ENCODE results near the gene DHRS13. TPM values are rescaled to one million over a fixed set of nuclear protein-coding genes. Genes with fewer than 3 reads are reported as not detected.

The DHRS13 gene
- total and polyA plus RNA-seq, 7 donors, result 2.1 to 15.0 (median 3.9) TPM

DNA sequence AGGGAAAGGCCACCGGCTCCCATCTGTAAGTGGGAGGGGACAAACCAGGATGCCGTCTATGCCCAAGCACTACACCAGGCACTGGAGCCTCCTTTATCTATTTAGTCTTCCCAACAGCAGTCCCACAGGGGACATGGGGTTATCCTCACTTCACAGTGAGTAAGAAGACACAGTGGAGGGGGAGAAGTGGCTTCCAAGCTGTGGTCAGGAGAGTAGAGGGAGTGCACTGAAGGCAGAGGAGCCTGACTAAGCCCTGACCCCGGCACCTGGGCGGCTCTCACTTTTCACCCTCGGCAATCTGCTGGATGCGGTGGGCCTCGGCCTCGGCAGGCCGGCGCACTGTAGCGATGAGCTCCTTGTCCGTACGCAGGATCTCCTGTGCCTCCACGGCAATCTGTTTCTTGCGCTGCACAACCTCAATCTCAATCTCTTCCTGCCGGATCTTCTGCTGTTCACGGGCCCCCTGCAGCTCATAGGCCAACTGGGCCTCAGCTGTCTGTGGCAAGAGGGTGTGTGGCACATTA is 21.3 kb downstream of the DHRS13 start:
- Histone ChIP-seq H3K9me3 (no peaks in the 10 kb centered on the region), H3K4me3 (no peak overlapping the region), H3K27me3 (no peaks in the 10 kb centered on the region), H3K4me1 (no peaks in the 10 kb centered on the region), H3K36me3 (peaks cover 36 to 87% (median 60%) of the 10 kb centered on the region in 4 donors), H3K27ac (no peak overlapping the region)
- 93 to 96% methylated on average over 17 of the region's 17 CpGs for whole genome bisulfite sequencing, 2 donors
- intact Hi-C loops (cut with DNase I), result no loop called here
- no peak for DNase-seq
- TF ChIP-seq POLR2A (IDR thresholded peaks at IDR 0.05), result no peak
- no peak for TF ChIP-seq POLR2AphosphoS5 (IDR thresholded peaks at IDR 0.05)
- TF ChIP-seq, protein P1, sequence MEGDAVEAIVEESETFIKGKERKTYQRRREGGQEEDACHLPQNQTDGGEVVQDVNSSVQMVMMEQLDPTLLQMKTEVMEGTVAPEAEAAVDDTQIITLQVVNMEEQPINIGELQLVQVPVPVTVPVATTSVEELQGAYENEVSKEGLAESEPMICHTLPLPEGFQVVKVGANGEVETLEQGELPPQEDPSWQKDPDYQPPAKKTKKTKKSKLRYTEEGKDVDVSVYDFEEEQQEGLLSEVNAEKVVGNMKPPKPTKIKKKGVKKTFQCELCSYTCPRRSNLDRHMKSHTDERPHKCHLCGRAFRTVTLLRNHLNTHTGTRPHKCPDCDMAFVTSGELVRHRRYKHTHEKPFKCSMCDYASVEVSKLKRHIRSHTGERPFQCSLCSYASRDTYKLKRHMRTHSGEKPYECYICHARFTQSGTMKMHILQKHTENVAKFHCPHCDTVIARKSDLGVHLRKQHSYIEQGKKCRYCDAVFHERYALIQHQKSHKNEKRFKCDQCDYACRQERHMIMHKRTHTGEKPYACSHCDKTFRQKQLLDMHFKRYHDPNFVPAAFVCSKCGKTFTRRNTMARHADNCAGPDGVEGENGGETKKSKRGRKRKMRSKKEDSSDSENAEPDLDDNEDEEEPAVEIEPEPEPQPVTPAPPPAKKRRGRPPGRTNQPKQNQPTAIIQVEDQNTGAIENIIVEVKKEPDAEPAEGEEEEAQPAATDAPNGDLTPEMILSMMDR (IDR thresholded peaks at IDR 0.05), result no peak
- TF ChIP-seq EP300 (IDR thresholded peaks at IDR 0.05), result no peak

- intact Hi-C loops (cut with DNase I), result no loop called here
- Histone ChIP-seq H3K27me3 (no peaks in the 10 kb centered on the region), H3K9me3 (no peaks in the 10 kb centered on the region), H3K4me3 (no peak overlapping the region), H3K36me3 (peaks cover 35 to 77% (median 59%) of the 10 kb centered on the region in 4 donors), H3K27ac (no peak overlapping the region), H3K4me1 (no peaks in the 10 kb centered on the region)
- no peak for DNase-seq
- WGBS, 2 donors, result 91 to 96% methylated on average over 10 of the region's 10 CpGs
- TF ChIP-seq POLR2AphosphoS5 (IDR thresholded peaks at IDR 0.05) (no peak), EP300 (IDR thresholded peaks at IDR 0.05) (no peak), POLR2A (IDR thresholded peaks at IDR 0.05) (no peak)
- TF ChIP-seq, protein P1 (IDR thresholded peaks at IDR 0.05), result no peak
These were observed 22.3 kb downstream of the DHRS13 start for GRCh38 chr17:28880572-28880945.

- Histone ChIP-seq H3K27ac (no peak overlapping the region), H3K4me1 (no peaks in the 10 kb centered on the region), H3K4me3 (no peak overlapping the region), H3K36me3 (peaks cover 31 to 71% (median 54%) of the 10 kb centered on the region in 4 donors), H3K27me3 (no peaks in the 10 kb centered on the region), H3K9me3 (no peaks in the 10 kb centered on the region)
- intact Hi-C loops (cut with DNase I), result no loop called here
- 75 to 81% methylated on average over 9 of the region's 9 CpGs for WGBS, 2 donors
- TF ChIP-seq, protein P1 (IDR thresholded peaks at IDR 0.05), result no peak
- TF ChIP-seq POLR2A (IDR thresholded peaks at IDR 0.05) (no peak), EP300 (IDR thresholded peaks at IDR 0.05) (no peak), POLR2AphosphoS5 (IDR thresholded peaks at IDR 0.05) (no peak)
- no peak for DNase-seq
These were observed 22.9 kb downstream of the DHRS13 start for GRCh38 chr17:28879886-28880571.

GRCh38 chr17:28878981-28879380 is 23.9 kb downstream of the DHRS13 start:
- peaks cover 31 to 61% (median 48%) of the 10 kb centered on the region in 4 donors for H3K36me3 ChIP-seq

More at GRCh38 chr17:28878981-28879380, 23.9 kb downstream of the DHRS13 start:
- WGBS, 2 donors, result 51 to 81% methylated on average over 4 of the region's 4 CpGs
- H3K27ac ChIP-seq, result no peak overlapping the region
- H3K9me3 ChIP-seq, result no peaks in the 10 kb centered on the region
- no peak overlapping the region for H3K4me3 ChIP-seq
- no peaks in the 10 kb centered on the region for H3K4me1 ChIP-seq
- DNase-seq, result no peak
- H3K27me3 ChIP-seq, result no peaks in the 10 kb centered on the region
- TF ChIP-seq EP300 (IDR thresholded peaks at IDR 0.05) (no peak), POLR2AphosphoS5 (IDR thresholded peaks at IDR 0.05) (no peak), POLR2A (IDR thresholded peaks at IDR 0.05) (no peak)
- TF ChIP-seq, protein P1 (IDR thresholded peaks at IDR 0.05), result peak in 2 of 4 experiments; percentile 20 to 23
- intact Hi-C loops (cut with DNase I), result no loop called here

Measured in sigmoid colon (tissue), 7 donors.